Mesothelial cell of epicardium (in vitro differentiated cells): ENCODE results near the gene HBB. TPM values are rescaled to one million over a fixed set of nuclear protein-coding genes. Genes with fewer than 3 reads are reported as not detected.

Experiments
- DNase-seq, 2 experiments: peaks; one replicate each; pipeline ENCODE4 v3.0.0; 2021; ENCODE audit warnings: low spot score in 2 of 2; ENCODE audit not compliant: unreplicated experiment in 2 of 2
- H3K27ac Mint-ChIP-seq: 2 replicates; pipeline ENCODE4 v1.8.0; 2021; ENCODE audit warnings: mixed read lengths
- H3K27me3 Mint-ChIP-seq: 2 replicates; pipeline ENCODE4 v1.8.0; 2021; ENCODE audit warnings: low read depth, mixed read lengths
- H3K36me3 Mint-ChIP-seq: 2 replicates; pipeline ENCODE4 v1.8.0; 2021; ENCODE audit warnings: mixed read lengths
- H3K4me1 Mint-ChIP-seq: 2 replicates; pipeline ENCODE4 v1.8.0; 2021; ENCODE audit warnings: mixed read lengths
- H3K4me3 Mint-ChIP-seq: 2 replicates; pipeline ENCODE4 v1.8.0; 2021; ENCODE audit warnings: mild to moderate bottlenecking, moderate library complexity, mixed read lengths
- H3K9me3 Mint-ChIP-seq: 2 replicates; pipeline ENCODE4 v1.8.0; 2021; ENCODE audit warnings: mixed read lengths
- total RNA-seq: library from RNA; stranded (reverse); gene quantifications from 3 replicates; pipeline ENCODE4 v1.2.1, GENCODE V29; 2021
- TF ChIP-seq, protein P1 (sequence below): fragments of 200-600 bp; sonication (generic); IDR thresholded peaks from one replicate; pipeline ENCODE4 v1.5.0; 2021; ENCODE audit warnings: antibody characterized with exemption; ENCODE audit not compliant: unreplicated experiment

The HBB gene
- total RNA-seq, 1 donor from 2014 or later = not detected

DNA sequence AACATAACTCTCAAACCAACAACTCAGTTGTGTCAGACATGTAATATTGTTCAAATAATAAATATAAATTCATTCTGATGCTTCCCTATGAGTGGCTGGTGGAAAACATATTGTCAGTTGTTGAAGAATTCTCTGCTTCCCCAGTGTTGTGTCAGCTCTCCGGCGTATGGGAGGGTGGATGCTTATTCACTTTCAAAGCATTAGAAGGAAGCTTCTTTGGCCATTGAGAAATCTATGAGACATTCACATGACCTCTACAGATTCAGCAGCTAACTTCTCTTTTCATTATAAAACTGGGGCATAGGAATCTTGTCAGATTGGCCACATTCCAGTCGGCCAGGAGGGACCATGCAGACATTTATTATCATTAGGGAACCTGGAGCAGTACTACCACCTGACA, 29.3 kb downstream of the HBB start:
- Mint-ChIP-seq H3K27me3 (peaks cover 7% of the 10 kb centered on the region), H3K4me1 (peaks cover 5% of the 10 kb centered on the region), H3K36me3 (no peaks in the 10 kb centered on the region)

DNA sequence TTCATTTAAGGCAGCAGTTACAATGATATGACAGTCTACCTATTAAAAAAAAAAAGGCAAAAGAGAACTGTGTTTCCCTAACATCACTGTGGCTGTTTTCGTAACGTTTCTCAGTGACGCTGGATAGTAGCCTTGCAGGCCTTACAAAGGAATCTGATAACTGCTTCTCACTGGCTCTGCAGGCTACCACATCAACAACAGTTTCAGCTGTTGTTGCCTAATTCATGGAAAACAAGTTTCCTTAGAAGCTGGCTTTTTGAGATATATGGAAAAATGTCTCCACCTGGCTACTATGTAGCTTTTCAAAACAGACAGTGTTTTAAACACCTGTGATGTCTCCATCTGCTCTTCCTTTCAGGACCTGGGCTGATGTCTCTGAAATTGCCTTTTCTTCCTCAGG, 30.1 kb downstream of the HBB start:
- no peak overlapping the region for H3K27ac Mint-ChIP-seq
- H3K27me3 Mint-ChIP-seq = peaks cover 2% of the 10 kb centered on the region

More for the DNA sequence above, 29.3 kb downstream of the HBB start:
- Mint-ChIP-seq H3K27ac (no peak overlapping the region), H3K9me3 (peaks cover 7% of the 10 kb centered on the region), H3K4me3 (no peak overlapping the region)
- TF ChIP-seq, protein P1, sequence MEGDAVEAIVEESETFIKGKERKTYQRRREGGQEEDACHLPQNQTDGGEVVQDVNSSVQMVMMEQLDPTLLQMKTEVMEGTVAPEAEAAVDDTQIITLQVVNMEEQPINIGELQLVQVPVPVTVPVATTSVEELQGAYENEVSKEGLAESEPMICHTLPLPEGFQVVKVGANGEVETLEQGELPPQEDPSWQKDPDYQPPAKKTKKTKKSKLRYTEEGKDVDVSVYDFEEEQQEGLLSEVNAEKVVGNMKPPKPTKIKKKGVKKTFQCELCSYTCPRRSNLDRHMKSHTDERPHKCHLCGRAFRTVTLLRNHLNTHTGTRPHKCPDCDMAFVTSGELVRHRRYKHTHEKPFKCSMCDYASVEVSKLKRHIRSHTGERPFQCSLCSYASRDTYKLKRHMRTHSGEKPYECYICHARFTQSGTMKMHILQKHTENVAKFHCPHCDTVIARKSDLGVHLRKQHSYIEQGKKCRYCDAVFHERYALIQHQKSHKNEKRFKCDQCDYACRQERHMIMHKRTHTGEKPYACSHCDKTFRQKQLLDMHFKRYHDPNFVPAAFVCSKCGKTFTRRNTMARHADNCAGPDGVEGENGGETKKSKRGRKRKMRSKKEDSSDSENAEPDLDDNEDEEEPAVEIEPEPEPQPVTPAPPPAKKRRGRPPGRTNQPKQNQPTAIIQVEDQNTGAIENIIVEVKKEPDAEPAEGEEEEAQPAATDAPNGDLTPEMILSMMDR = no peak
- DNase-seq = no peak

DNA sequence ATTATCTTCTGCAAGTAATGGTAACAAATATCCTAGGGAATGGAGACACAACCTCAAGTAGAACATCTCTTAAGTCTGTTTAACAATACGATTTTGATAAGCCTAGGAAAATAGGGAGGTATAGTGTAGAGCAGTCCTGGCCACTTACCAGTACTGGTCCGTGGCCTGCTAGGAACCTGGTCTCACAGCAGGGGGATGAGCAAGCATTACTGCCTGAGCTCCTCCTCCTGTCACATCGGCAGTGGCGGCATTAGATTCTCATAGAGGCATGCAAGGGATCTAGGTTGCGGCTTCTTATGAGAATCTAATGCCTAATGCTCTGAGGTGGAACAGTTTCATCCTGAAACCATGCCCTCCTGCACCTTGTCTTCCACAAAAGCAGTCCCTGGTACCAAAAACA, 30.8 kb downstream of the HBB start:
- Mint-ChIP-seq H3K9me3 (peaks cover 12% of the 10 kb centered on the region), H3K4me1 (peaks cover 5% of the 10 kb centered on the region), H3K4me3 (no peak overlapping the region), H3K27ac (no peak overlapping the region), H3K27me3 (no peaks in the 10 kb centered on the region), H3K36me3 (no peaks in the 10 kb centered on the region)
- DNase-seq = no peak
- TF ChIP-seq, protein P1 = no peak

More for the DNA sequence above, 30.1 kb downstream of the HBB start:
- H3K4me3 Mint-ChIP-seq = no peak overlapping the region
- H3K36me3 Mint-ChIP-seq = no peaks in the 10 kb centered on the region
- DNase-seq = no peak
- H3K9me3 Mint-ChIP-seq = peaks cover 9% of the 10 kb centered on the region
- TF ChIP-seq, protein P1 = no peak
- peaks cover 5% of the 10 kb centered on the region for H3K4me1 Mint-ChIP-seq

DNA sequence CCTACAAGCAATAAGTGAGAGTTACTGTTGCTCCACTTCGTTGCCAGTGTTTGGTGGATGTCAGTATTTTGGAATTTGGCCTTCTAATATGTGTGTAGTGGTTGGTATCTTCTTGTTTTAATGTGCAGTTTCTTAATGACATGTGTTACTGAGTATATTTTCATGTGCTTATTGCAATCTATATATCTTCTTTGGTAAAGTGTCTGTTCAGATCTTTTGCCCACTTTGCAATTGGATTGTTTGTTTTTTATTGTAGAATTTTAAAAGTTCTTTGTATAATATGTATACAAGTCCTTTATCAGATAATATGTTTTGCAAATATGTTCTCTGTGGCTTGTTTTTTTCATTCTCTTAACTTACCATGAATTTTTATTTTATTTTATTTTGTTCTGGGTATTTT, 34.1 kb downstream of the HBB start:
- no peak for DNase-seq
- H3K9me3 Mint-ChIP-seq = peaks cover 17% of the 10 kb centered on the region
- H3K36me3 Mint-ChIP-seq = no peaks in the 10 kb centered on the region
- peaks cover 5% of the 10 kb centered on the region for H3K4me1 Mint-ChIP-seq
- H3K4me3 Mint-ChIP-seq = no peak overlapping the region
- no peak overlapping the region for H3K27ac Mint-ChIP-seq
- TF ChIP-seq, protein P1 = no peak
- H3K27me3 Mint-ChIP-seq = no peaks in the 10 kb centered on the region

DNA sequence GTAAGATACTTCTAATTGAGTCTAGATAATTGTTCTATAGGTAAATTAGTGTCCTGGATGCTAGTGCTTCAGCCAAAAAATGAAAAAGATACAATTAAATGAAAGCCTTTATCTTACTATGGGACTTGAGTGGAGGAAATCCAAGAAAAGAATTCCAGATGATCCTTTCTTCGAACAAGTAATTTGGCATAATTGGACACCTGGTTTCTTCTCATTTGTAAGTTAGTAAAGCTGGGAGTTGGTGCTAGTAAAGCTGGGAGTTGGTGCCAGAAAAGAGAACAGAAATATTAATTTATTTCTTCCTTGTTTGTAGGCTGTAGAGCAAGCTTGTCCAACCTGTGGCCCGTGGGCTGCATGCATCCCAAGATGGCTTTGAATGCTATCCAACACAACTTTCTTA, 38.7 kb downstream of the HBB start:
- Mint-ChIP-seq H3K27ac (no peak overlapping the region), H3K9me3 (peaks cover 17% of the 10 kb centered on the region), H3K4me3 (no peak overlapping the region), H3K4me1 (no peaks in the 10 kb centered on the region), H3K27me3 (peaks cover under 1% of the 10 kb centered on the region), H3K36me3 (no peaks in the 10 kb centered on the region)
- TF ChIP-seq, protein P1 = no peak
- no peak for DNase-seq
